Activated T-helper 2 cell treated with anti-CD3 and anti-CD28 coated beads, Interferon-gamma antibody, Interleukin-2, Interleukin-4, amounts not matched to agents 10 μg/mL and 5 μg/mL and 100 μg/mL, durations not matched to agents 14 hours and 24 hours and 36 hours (primary cell): Measurements from ENCODE around the gene MFAP4. TPM values are rescaled to one million over a fixed set of nuclear protein-coding genes. Genes with fewer than 3 reads are reported as not detected.

Experiments used
- DNase-seq: peaks from one replicate; pipeline ENCODE4 v3.0.0; 2021; ENCODE audit warnings: low spot score
- H3K27ac Mint-ChIP-seq: one replicate; pipeline ENCODE4 v1.8.0; 2021; ENCODE audit warnings: mixed read lengths
- H3K27me3 Mint-ChIP-seq: one replicate; pipeline ENCODE4 v1.8.0; 2021; ENCODE audit warnings: low read depth, mixed read lengths
- H3K36me3 Mint-ChIP-seq: one replicate; pipeline ENCODE4 v1.8.0; 2021; ENCODE audit warnings: low read depth, mixed read lengths
- H3K4me1 Mint-ChIP-seq: one replicate; pipeline ENCODE4 v1.8.0; 2021; ENCODE audit warnings: low read depth, mixed read lengths
- H3K4me3 Mint-ChIP-seq: one replicate; pipeline ENCODE4 v1.8.0; 2021; ENCODE audit warnings: low read depth, mild to moderate bottlenecking, moderate library complexity, mixed read lengths
- H3K9me3 Mint-ChIP-seq: one replicate; pipeline ENCODE4 v1.8.0; 2021; ENCODE audit warnings: mixed read lengths
- intact Hi-C: fragments of 100-400 bp; cut with micrococcal nuclease; formaldehyde crosslinking; loops from one replicate; pipeline ENCODE4 v1.15.1; 2023
- total RNA-seq: library from RNA; stranded (reverse); gene quantifications from 2 replicates; pipeline ENCODE4 v1.2.3, GENCODE V29; 2022

Gene MFAP4
- total RNA-seq, 1 donor from 2014 or later, result not detected

DNA sequence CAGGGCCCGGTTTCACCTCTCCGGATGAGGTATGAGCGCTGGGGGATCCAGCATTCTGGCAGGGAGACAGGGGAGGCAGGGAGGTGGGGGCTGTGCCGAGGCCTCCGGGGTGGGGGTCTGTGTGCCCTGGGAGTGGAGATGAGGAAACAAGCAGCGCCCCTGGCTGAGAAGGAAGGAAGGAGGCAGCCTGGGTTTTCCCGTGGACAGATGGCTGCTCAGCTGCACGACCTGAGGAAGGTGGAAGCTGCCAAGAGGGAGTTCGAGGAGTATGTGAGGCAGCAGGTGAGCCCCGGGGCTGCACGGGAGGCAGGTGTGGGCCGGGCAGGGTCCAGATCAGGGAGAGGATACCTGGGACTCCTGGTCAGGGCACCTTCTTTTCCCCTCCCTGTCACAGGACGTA is 28.3 kb upstream of the MFAP4 start:
- DNase-seq, result no peak
- intact Hi-C loops, result no loop called here
- Mint-ChIP-seq H3K9me3 (no peaks in the 10 kb centered on the region), H3K4me3 (no peak overlapping the region), H3K27me3 (peaks cover 2% of the 10 kb centered on the region), H3K4me1 (no peaks in the 10 kb centered on the region), H3K36me3 (no peaks in the 10 kb centered on the region), H3K27ac (no peak overlapping the region)

DNA sequence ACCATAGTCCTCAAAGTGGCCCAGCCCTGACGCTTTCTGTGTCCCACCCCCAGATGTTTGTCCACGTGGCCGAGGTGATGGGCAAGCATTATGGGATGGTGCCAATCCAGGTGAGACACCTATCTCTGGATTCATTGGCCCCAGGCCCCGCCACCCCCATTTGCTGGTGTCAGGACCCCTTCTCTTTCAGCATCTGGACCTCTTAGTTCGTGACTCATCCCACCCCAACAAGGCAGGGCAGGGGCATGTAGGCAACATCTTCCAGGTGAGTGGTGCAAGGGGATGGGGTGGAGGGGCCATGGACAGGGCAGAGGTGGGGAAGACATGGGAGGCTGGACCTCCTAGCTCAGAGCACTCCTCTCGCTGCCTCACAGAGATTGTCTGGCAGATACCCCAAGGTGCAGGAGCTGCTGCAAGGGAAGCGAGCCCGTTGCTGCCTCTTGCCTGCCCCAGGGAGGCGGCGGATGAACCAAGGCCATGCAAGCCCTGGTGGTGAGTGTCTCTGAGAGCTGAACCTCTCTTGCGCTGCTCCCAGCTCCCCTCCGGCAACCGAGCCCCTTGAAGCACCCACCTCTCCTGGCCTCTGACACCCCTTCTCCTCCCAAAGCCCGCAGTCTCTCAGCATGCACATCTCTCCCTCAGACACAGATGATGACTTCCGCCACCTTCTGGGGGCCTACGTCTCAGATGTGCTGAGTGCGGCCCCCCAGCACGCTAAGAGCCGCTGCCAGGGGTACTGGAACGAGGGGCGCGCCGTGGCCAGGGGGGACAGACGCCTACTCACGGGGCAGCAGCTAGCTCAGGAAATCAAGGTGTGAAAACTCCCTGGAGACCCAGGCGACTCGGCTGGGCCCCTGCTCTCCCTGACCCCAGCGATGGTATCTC is 27.6 kb upstream of the MFAP4 start:
- intact Hi-C loops, result no loop called here
- no peak overlapping the region for H3K4me3 Mint-ChIP-seq
- no peaks in the 10 kb centered on the region for H3K9me3 Mint-ChIP-seq
- DNase-seq, result no peak
- H3K27ac Mint-ChIP-seq, result no peak overlapping the region
- H3K36me3 Mint-ChIP-seq, result no peaks in the 10 kb centered on the region
- peaks cover 2% of the 10 kb centered on the region for H3K27me3 Mint-ChIP-seq
- H3K4me1 Mint-ChIP-seq, result no peaks in the 10 kb centered on the region

DNA sequence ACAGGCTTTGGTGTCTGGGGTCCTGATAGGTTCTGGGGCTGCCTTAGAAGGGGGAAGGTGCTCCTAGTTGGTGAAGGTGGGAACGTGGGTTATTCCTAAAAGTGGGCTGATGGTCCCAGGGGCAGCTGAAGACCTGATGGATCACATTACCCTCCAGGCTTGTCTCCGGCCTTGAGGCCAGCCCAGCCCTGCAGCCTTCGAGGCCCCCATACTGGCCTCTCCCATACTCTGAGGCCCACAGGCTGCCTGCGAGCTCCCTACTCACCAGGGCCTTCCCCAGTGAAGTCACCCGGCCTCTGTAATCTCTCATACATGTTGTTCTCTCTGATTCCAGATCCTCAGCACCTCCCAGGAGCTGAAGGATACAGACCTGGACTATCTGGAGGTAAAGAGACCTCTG is 26.8 kb upstream of the MFAP4 start:
- H3K9me3 Mint-ChIP-seq, result no peaks in the 10 kb centered on the region
- H3K27ac Mint-ChIP-seq, result no peak overlapping the region
- H3K4me3 Mint-ChIP-seq, result no peak overlapping the region
- no peaks in the 10 kb centered on the region for H3K4me1 Mint-ChIP-seq
- H3K36me3 Mint-ChIP-seq, result no peaks in the 10 kb centered on the region
- DNase-seq, result no peak
- intact Hi-C loops, result no loop called here
- no peaks in the 10 kb centered on the region for H3K27me3 Mint-ChIP-seq

- no peak overlapping the region for H3K4me3 Mint-ChIP-seq
- no peak overlapping the region for H3K27ac Mint-ChIP-seq
- H3K27me3 Mint-ChIP-seq, result no peaks in the 10 kb centered on the region
- no peaks in the 10 kb centered on the region for H3K9me3 Mint-ChIP-seq
- no peaks in the 10 kb centered on the region for H3K4me1 Mint-ChIP-seq
- intact Hi-C loops, result no loop called here
- DNase-seq, result no peak
- H3K36me3 Mint-ChIP-seq, result no peaks in the 10 kb centered on the region
These were observed 26.0 kb upstream of the MFAP4 start for GRCh38 chr17:19412984-19413383.

GRCh38 chr17:19412510-19412909 is 25.5 kb upstream of the MFAP4 start:
- Mint-ChIP-seq H3K4me3 (no peak overlapping the region), H3K27ac (no peak overlapping the region), H3K36me3 (no peaks in the 10 kb centered on the region), H3K9me3 (no peaks in the 10 kb centered on the region), H3K4me1 (no peaks in the 10 kb centered on the region), H3K27me3 (no peaks in the 10 kb centered on the region)
- DNase-seq, result no peak
- intact Hi-C loops, result no loop called here

DNA sequence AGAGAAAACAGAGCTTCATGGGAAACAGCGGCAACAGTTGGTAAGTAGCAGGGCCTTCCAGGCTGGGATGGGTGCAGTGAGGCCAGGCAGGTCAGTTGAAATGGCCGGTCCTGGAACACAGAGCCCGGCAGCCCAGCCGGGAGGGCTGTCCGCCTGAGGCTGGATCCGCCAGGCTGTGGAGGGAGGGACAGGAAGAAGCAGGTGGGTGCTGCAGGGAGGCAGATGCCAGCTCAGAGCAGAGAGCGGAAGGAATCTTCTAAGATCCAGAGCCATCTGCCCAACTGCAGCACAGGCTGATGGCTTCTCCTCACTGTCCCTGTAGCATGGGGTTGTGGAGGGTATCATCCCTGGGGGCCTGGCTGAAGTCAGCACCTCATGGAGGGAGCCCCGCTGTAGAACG is 24.6 kb upstream of the MFAP4 start:
- H3K36me3 Mint-ChIP-seq, result no peaks in the 10 kb centered on the region
- no peak for DNase-seq
- H3K4me3 Mint-ChIP-seq, result no peak overlapping the region
- H3K4me1 Mint-ChIP-seq, result no peaks in the 10 kb centered on the region
- no peaks in the 10 kb centered on the region for H3K27me3 Mint-ChIP-seq
- H3K9me3 Mint-ChIP-seq, result no peaks in the 10 kb centered on the region
- H3K27ac Mint-ChIP-seq, result no peak overlapping the region
- intact Hi-C loops, result no loop called here

DNA sequence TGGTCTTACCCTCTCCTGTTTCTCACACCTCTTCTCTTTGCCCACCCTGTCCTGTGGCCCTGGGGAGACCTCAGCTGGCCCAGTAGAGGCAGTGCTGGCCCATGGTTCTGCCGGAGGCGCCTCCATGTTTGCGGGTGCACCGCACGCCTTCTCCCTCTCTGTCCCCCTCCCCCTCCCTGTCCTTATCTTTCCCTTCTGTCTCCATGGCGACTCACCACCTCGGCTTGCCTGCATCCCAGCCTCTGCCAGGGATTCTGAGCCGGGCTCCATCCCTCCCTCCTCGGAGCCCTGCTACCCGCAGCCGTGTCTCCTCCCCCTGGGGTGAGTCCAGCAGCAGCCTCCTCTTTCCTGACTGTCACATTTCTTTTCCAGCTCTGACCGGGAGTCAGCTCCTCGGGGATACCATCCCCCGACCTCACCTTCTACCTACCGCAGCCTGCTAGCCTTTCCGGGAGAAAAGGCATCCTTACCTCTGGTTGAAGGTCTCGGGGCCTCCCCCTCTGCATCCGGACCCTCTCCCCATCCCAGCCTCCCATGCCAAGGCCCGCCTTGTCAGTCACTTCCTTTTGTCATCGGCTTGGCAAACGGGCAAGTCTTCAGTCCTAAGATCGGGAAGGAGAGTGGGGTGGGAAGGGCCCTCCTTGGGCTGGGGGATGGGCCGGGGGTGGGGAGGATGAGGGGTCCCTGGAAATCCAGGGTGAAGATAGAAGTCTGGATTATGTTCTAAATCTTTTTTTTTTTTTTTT is 24.1 kb upstream of the MFAP4 start, which contains the start of gene RNF112:
TSS of gene RNF112 (plus strand) at position 358 of the 746 bp plus-strand sequence. CDS start at position 535, 177 bp downstream.
- no peak within 1 kb of the TSS for H3K4me3 Mint-ChIP-seq
- H3K27ac Mint-ChIP-seq, result no peak within 1 kb of the TSS
- H3K27me3 Mint-ChIP-seq, result no peaks in the 10 kb centered on the region
- intact Hi-C loops, result no loop called here
- DNase-seq, result no peak
- H3K36me3 Mint-ChIP-seq, result no peaks in the 10 kb centered on the region
- H3K9me3 Mint-ChIP-seq, result no peaks in the 10 kb centered on the region
- H3K4me1 Mint-ChIP-seq, result no peaks in the 10 kb centered on the region

GRCh38 chr17:19410091-19410490 is 23.1 kb upstream of the MFAP4 start:
- no peak for DNase-seq
- Mint-ChIP-seq H3K4me1 (no peaks in the 10 kb centered on the region), H3K9me3 (no peaks in the 10 kb centered on the region), H3K27me3 (no peaks in the 10 kb centered on the region), H3K27ac (no peak overlapping the region), H3K36me3 (no peaks in the 10 kb centered on the region), H3K4me3 (no peak overlapping the region)
- intact Hi-C loops, result no loop called here

DNA sequence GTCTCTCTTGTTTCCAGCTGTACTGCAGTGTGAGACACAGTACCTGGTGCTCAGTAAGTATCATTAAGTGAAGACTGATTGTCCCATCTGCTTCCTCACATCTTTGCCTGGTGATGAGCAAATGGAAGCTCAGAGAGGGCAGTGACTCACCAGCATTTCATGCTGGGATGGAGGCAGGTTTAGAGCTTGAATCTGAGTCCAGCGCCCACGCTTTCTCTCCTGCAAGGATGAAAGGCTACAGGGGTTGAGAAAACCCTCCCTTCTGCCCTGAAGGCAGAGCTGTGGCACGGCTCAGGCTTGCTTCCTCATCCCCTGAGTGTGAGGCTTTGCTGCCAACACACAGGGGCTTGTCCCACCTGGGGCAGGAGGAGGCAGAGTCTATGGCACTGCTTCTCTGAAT is 22.5 kb upstream of the MFAP4 start:
- Mint-ChIP-seq H3K36me3 (no peaks in the 10 kb centered on the region), H3K4me3 (no peak overlapping the region), H3K9me3 (no peaks in the 10 kb centered on the region), H3K27ac (no peak overlapping the region), H3K27me3 (no peaks in the 10 kb centered on the region), H3K4me1 (no peaks in the 10 kb centered on the region)
- intact Hi-C loops, result no loop called here
- DNase-seq, result no peak

DNA sequence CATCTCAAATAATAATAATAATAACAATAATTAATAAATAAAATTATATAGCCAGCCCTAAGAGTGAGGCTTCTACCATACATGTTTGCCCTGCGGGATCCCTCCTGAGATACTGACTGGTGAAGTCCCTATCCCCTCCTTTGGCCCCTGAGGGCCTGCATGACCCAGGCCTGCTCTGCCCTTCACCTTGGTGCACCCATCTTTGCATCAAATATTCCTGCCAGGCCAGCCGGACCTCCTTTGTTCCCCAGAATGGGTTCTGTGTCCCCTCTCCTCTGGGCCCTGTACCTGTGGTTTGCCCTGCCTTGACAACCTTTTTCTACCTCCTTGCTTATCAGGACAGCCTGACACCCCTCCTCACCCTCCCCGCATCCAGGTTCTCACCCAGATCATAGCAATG is 22.1 kb upstream of the MFAP4 start:
- no peaks in the 10 kb centered on the region for H3K9me3 Mint-ChIP-seq

DNA sequence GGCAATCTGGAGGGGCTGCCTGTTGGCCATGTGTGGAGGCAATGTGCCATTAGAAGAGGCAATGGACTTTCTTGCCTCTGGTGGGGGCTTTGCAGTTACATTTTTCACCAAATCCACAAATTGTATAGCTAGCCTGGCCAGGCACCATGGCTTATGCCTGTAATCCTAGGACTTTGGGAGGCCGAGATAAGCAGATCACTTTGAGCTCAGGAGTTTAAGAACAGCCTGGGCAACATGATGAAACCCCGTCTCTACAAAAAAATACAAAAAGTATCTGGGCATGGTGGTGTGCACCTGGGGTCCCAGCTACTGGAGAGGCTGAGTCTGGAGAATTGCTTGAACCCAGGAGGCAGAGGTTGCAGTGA is 21.3 kb upstream of the MFAP4 start:
- intact Hi-C loops, result no loop called here
- no peaks in the 10 kb centered on the region for H3K36me3 Mint-ChIP-seq
- H3K27ac Mint-ChIP-seq, result no peak overlapping the region
- H3K4me1 Mint-ChIP-seq, result no peaks in the 10 kb centered on the region
- H3K4me3 Mint-ChIP-seq, result no peak overlapping the region
- H3K27me3 Mint-ChIP-seq, result peaks cover 2% of the 10 kb centered on the region
- no peaks in the 10 kb centered on the region for H3K9me3 Mint-ChIP-seq
- DNase-seq, result no peak

More for the DNA sequence above, 22.1 kb upstream of the MFAP4 start:
- H3K36me3 Mint-ChIP-seq, result no peaks in the 10 kb centered on the region
- no peak overlapping the region for H3K4me3 Mint-ChIP-seq
- H3K4me1 Mint-ChIP-seq, result no peaks in the 10 kb centered on the region
- intact Hi-C loops, result no loop called here
- H3K27me3 Mint-ChIP-seq, result no peaks in the 10 kb centered on the region
- H3K27ac Mint-ChIP-seq, result no peak overlapping the region
- no peak for DNase-seq

- Mint-ChIP-seq H3K4me3 (no peak overlapping the region), H3K36me3 (no peaks in the 10 kb centered on the region), H3K27me3 (peaks cover 2% of the 10 kb centered on the region), H3K4me1 (no peaks in the 10 kb centered on the region), H3K27ac (no peak overlapping the region), H3K9me3 (no peaks in the 10 kb centered on the region)
- intact Hi-C loops, result no loop called here
- no peak for DNase-seq
These were observed 20.8 kb upstream of the MFAP4 start for GRCh38 chr17:19407601-19408345.

- intact Hi-C loops, result no loop called here
- no peak for DNase-seq
- Mint-ChIP-seq H3K4me1 (no peaks in the 10 kb centered on the region), H3K9me3 (no peaks in the 10 kb centered on the region), H3K27ac (no peak overlapping the region), H3K4me3 (no peak overlapping the region), H3K36me3 (no peaks in the 10 kb centered on the region), H3K27me3 (peaks cover 2% of the 10 kb centered on the region)
These were observed 18.1 kb upstream of the MFAP4 start for GRCh38 chr17:19405114-19405513.
